Panc1 (cell line): ENCODE data around the gene TENM3. TPM values are rescaled to one million over a fixed set of nuclear protein-coding genes. Genes with fewer than 3 reads are reported as not detected.

Experiments used
- ATAC-seq: fragments of 200-7000 bp; cut with Tn5 transposase; 2 replicates; pipeline ENCODE4 v1.9.1; 2020; ENCODE audit warnings: mild to moderate bottlenecking, moderate library complexity
- BruUV-seq: library from RNA; stranded (reverse); fragments of 400-500 nt; replicated peaks from 2 replicates; lab custom pipeline; 2021; lab: Mats Ljungman, UMichigan
- CTCF ChIA-PET: fragments of 300-600 bp; sonication (Branson Sonifier 250); formaldehyde crosslinking; loops from one replicate; lab custom pipeline; 2022; ENCODE audit warnings: antibody characterized with exemption; lab: Charles Lee
- POLR2A ChIA-PET: fragments of 300-600 bp; sonication (Branson Sonifier 250); formaldehyde crosslinking; loops from one replicate; lab custom pipeline; 2022; ENCODE audit warnings: antibody characterized with exemption; lab: Charles Lee
- DNase-seq: peaks from one replicate; pipeline ENCODE4 v3.0.0-alpha.2; 2010; ENCODE audit warnings: low read depth, low spot score
- H3K27ac ChIP-seq: 2 replicates; pipeline ENCODE4 v1.5.1; 2011; ENCODE audit warnings: mild to moderate bottlenecking, low read length, inconsistent platforms
- H3K27me3 ChIP-seq: fragments of 200-500 bp; sonication (Bioruptor generic); 2 replicates; pipeline ENCODE4 v1.6.0; 2014; ENCODE audit warnings: low read length, inconsistent platforms; ENCODE audit not compliant: control insufficient read depth, insufficient read depth
- H3K36me3 ChIP-seq: fragments of 200-500 bp; sonication (Bioruptor generic); 2 replicates; pipeline ENCODE4 v1.5.1; 2014; ENCODE audit warnings: inconsistent platforms, mild to moderate bottlenecking, low read length, moderate library complexity; ENCODE audit not compliant: control insufficient read depth, insufficient read depth
- H3K4me1 ChIP-seq: 2 replicates; pipeline ENCODE4 v1.5.1; 2011; ENCODE audit warnings: inconsistent platforms, mild to moderate bottlenecking, low read length, moderate library complexity; ENCODE audit not compliant: control insufficient read depth, insufficient read depth
- H3K4me3 ChIP-seq, 2 experiments: 2 replicates each; pipeline ENCODE4 v1.5.1; 2011 to 2012; ENCODE audit warnings: low read depth in 2 of 2, low read length in 2 of 2, mild to moderate bottlenecking in 2 of 2, inconsistent platforms in 1 of 2, moderate library complexity in 1 of 2
- H3K9me3 ChIP-seq: fragments of 200-500 bp; sonication (Bioruptor generic); 2 replicates; pipeline ENCODE4 v1.5.1; 2014; ENCODE audit warnings: low read depth, mild to moderate bottlenecking, inconsistent platforms, low read length, moderate library complexity; ENCODE audit not compliant: control insufficient read depth, insufficient read depth
- CTCF ChIP-seq: fragments of 450-650 bp; IDR thresholded peaks from 2 replicates; pipeline ENCODE4 v1.5.1; 2017; ENCODE audit warnings: mild to moderate bottlenecking
- POLR2AphosphoS5 ChIP-seq: IDR thresholded peaks from 2 replicates; pipeline ENCODE4 v1.6.1; 2012; ENCODE audit warnings: mild to moderate bottlenecking, low read depth, low read length, moderate library complexity
- REST ChIP-seq, 2 experiments: IDR thresholded peaks; 2 replicates each; pipeline ENCODE4 v1.6.1; 2011 to 2012; ENCODE audit warnings: low read depth in 2 of 2, control low read depth in 1 of 2, low read length in 1 of 2, mild to moderate bottlenecking in 1 of 2, moderate library complexity in 1 of 2; ENCODE audit not compliant: insufficient read depth in 1 of 2
- SIN3A ChIP-seq: IDR thresholded peaks from 2 replicates; pipeline ENCODE4 v1.6.1; 2012; ENCODE audit warnings: low read depth, mild to moderate bottlenecking, low read length, moderate library complexity, borderline replicate concordance; ENCODE audit not compliant: insufficient read depth
- TCF7L2 ChIP-seq: IDR thresholded peaks from 2 replicates; pipeline ENCODE4 v1.6.1; 2011; ENCODE audit warnings: mild to moderate bottlenecking, low read depth, low read length, inconsistent platforms
- in situ Hi-C: cut with HindIII; loops from 2 replicates; pipeline ENCODE4 v1.10.0; 2016; ENCODE audit warnings: low sequenced_read_pairs, low pct_unique_long_range_greater_than_20kb
- intact Hi-C: fragments of 100-400 bp; cut with micrococcal nuclease; formaldehyde crosslinking; loops from one replicate; pipeline ENCODE4 v1.10.0; 2022; ENCODE audit not compliant: unreplicated experiment
- total RNA-seq: library from RNA; stranded (reverse); gene quantifications from one replicate; pipeline ENCODE4 v1.2.1, GENCODE V29; 2021; ENCODE audit not compliant: unreplicated experiment

The TENM3 gene
- total RNA-seq, 1 experiment from 2014 or later: 0.95 TPM

- TF ChIP-seq CTCF (no peak), TCF7L2 (no peak), POLR2AphosphoS5 (no peak), SIN3A (no peak)
- in situ Hi-C loops: no loop called here
- no TSS peak for BruUV-seq
- ATAC-seq (no peak), DNase-seq (no peak)
- CTCF ChIA-PET: interaction anchor here (0.6 kb wide), 1 partner anchor 22 kb away, joined by 6 read pairs; no protein-coding TSS in a partner anchor
- no peak overlapping the region for H3K27ac ChIP-seq
- H3K27me3 ChIP-seq: no peaks in the 10 kb centered on the region
- H3K4me1 ChIP-seq: no peaks in the 10 kb centered on the region
- intact Hi-C loops: no loop called here
- POLR2A ChIA-PET: no interaction called here
- no peaks in the 10 kb centered on the region for H3K9me3 ChIP-seq
- H3K4me3 ChIP-seq: no peak overlapping the region
- no peaks in the 10 kb centered on the region for H3K36me3 ChIP-seq
These were observed 251.8 kb downstream of the TENM3 start for GRCh38 chr4:182495031-182495430.

- CTCF ChIA-PET: no interaction called here
These were observed 252.6 kb downstream of the TENM3 start for GRCh38 chr4:182495645-182496385.

More at GRCh38 chr4:182495645-182496385, 252.6 kb downstream of the TENM3 start:
- Histone ChIP-seq H3K9me3 (no peaks in the 10 kb centered on the region), H3K4me3 (no peak overlapping the region), H3K4me1 (no peaks in the 10 kb centered on the region), H3K27me3 (no peaks in the 10 kb centered on the region), H3K27ac (no peak overlapping the region), H3K36me3 (no peaks in the 10 kb centered on the region)
- POLR2A ChIA-PET: no interaction called here
- intact Hi-C loops (no loop called here), in situ Hi-C loops (no loop called here)
- TF ChIP-seq REST (IDR thresholded peaks at IDR 0.05; ENCODE audit: insufficient read depth in 1 of 2, low read depth in 2 of 2, low read length in 1 of 2) (no peak), CTCF (no peak), TCF7L2 (no peak), SIN3A (no peak), POLR2AphosphoS5 (no peak)
- no TSS peak for BruUV-seq
- no peak for ATAC-seq
- no peak for DNase-seq
